Endothelial cell of umbilical vein (primary cell): ENCODE measurements around the gene NUB1. TPM values are rescaled to one million over a fixed set of nuclear protein-coding genes. Genes with fewer than 3 reads are reported as not detected.

ENCODE experiments used
- BruUV-seq: library from RNA; stranded (reverse); fragments of 400-500 nt; replicated peaks from 2 replicates; lab custom pipeline; 2021; lab: Mats Ljungman, UMichigan
- CTCF ChIA-PET: fragments of 300-600, 350-600 bp; sonication (Branson Sonifier 250); formaldehyde crosslinking; loops from one replicate; lab custom pipeline; 2021; ENCODE audit warnings: antibody characterized with exemption, inconsistent platforms; lab: Charles Lee
- POLR2A ChIA-PET: fragments of 300-600, 350-600 bp; sonication (Branson Sonifier 250); formaldehyde crosslinking; loops from one replicate; lab custom pipeline; 2021; ENCODE audit warnings: antibody characterized with exemption, inconsistent platforms; lab: Charles Lee
- DNase-seq: peaks from one replicate; pipeline ENCODE4 v3.0.0-alpha.2; 2011; ENCODE audit warnings: low read depth, low spot score
- FAIRE-seq: peaks from 2 replicates; lab custom pipeline; 2011; peaks lifted over from hg19 to GRCh38; lab: Jason Lieb, UNC
- H2AFZ ChIP-seq: 2 replicates; pipeline ENCODE4 v1.6.0; 2012; ENCODE audit warnings: low read depth, low read length, control low read depth, inconsistent platforms
- H3K27ac ChIP-seq: 2 replicates; pipeline ENCODE4 v1.5.1; 2011; ENCODE audit warnings: low read depth, mild to moderate bottlenecking, control low read depth, low read length, moderate library complexity; ENCODE audit not compliant: insufficient read depth
- H3K27me3 ChIP-seq, 2 experiments: 2 replicates each; pipeline versions ENCODE4 v1.6.0 to v1.6.1; 2011; ENCODE audit warnings: low read length in 2 of 2, mixed read lengths in 1 of 2; ENCODE audit not compliant: control insufficient read depth in 2 of 2, insufficient read depth in 2 of 2
- H3K36me3 ChIP-seq, 2 experiments: 2 replicates in 1 of 2; 3 replicates in 1 of 2; pipeline ENCODE4 v1.5.1; 2011; ENCODE audit warnings: low read length in 2 of 2, mild to moderate bottlenecking in 1 of 2, moderate library complexity in 1 of 2; ENCODE audit not compliant: control insufficient read depth in 2 of 2, insufficient read depth in 2 of 2; ENCODE audit errors: extremely low read depth in 1 of 2
- H3K4me1 ChIP-seq: 3 replicates; pipeline ENCODE4 v1.5.1; 2011; ENCODE audit warnings: mild to moderate bottlenecking, low read length; ENCODE audit not compliant: control insufficient read depth, insufficient read depth; ENCODE audit errors: extremely low read depth
- H3K4me2 ChIP-seq: 2 replicates; pipeline ENCODE4 v1.6.1; 2011; ENCODE audit warnings: low read length, control low read depth, mixed read lengths; ENCODE audit not compliant: insufficient read depth
- H3K4me3 ChIP-seq, 3 experiments: fragments of 200-600 bp in 1 of 3; sonication (generic), shearing (Covaris generic) in 1 of 3; replicated peaks in 1 of 3; 2 replicates each; pipeline ENCODE4 v1.5.1; 2011 to 2016; ENCODE audit warnings: control low read depth in 3 of 3, low read length in 3 of 3, mild to moderate bottlenecking in 2 of 3, inconsistent platforms in 1 of 3, low read depth in 1 of 3, moderate library complexity in 1 of 3; ENCODE audit not compliant: insufficient read depth in 1 of 3
- H3K79me2 ChIP-seq: 2 replicates; pipeline ENCODE4 v1.6.0; 2012; ENCODE audit warnings: low read length, inconsistent platforms; ENCODE audit not compliant: control insufficient read depth, insufficient read depth
- H3K9ac ChIP-seq: replicated peaks from 2 replicates; pipeline ENCODE3; 2011; ENCODE audit warnings: low read length, control low read depth; ENCODE audit not compliant: insufficient read depth; ENCODE audit errors: extremely low read depth
- H3K9me1 ChIP-seq: replicated peaks from 3 replicates; pipeline ENCODE4 v1.6.0; 2011; ENCODE audit warnings: mild to moderate bottlenecking, low read length; ENCODE audit not compliant: control insufficient read depth, insufficient read depth; ENCODE audit errors: extremely low read depth
- H3K9me3 ChIP-seq: replicated peaks from 2 replicates; pipeline ENCODE4 v1.5.1; 2012; ENCODE audit warnings: low read length, inconsistent platforms; ENCODE audit not compliant: control insufficient read depth, insufficient read depth
- H4K20me1 ChIP-seq: replicated peaks from 2 replicates; pipeline ENCODE3; 2011; ENCODE audit warnings: mild to moderate bottlenecking, low read length; ENCODE audit not compliant: control insufficient read depth, insufficient read depth; ENCODE audit errors: extremely low read depth
- EZH2 ChIP-seq: IDR thresholded peaks from 2 replicates; pipeline ENCODE4 v1.6.1; 2012; ENCODE audit warnings: borderline replicate concordance, low read depth, mild to moderate bottlenecking, moderate library complexity, low read length, inconsistent platforms; ENCODE audit not compliant: severe bottlenecking
- FOS ChIP-seq: IDR thresholded peaks from 2 replicates; pipeline ENCODE4 v1.6.1; 2011; ENCODE audit warnings: mild to moderate bottlenecking, low read length, moderate library complexity, borderline replicate concordance; ENCODE audit not compliant: insufficient read depth
- GATA2 ChIP-seq: IDR thresholded peaks from 2 replicates; pipeline ENCODE4 v1.7.0; 2011; ENCODE audit warnings: low read depth, mild to moderate bottlenecking, moderate library complexity, mixed read lengths, low read length; ENCODE audit not compliant: insufficient read length, insufficient read depth
- JUN ChIP-seq: IDR thresholded peaks from 2 replicates; pipeline ENCODE4 v1.6.1; 2011; ENCODE audit warnings: borderline replicate concordance, low read depth; ENCODE audit not compliant: insufficient read length, insufficient read depth
- MYC ChIP-seq: IDR thresholded peaks from one replicate; pipeline ENCODE4 v1.6.1; 2011; ENCODE audit warnings: mild to moderate bottlenecking, low read depth, low read length
- POLR2A ChIP-seq: IDR thresholded peaks from 2 replicates; pipeline ENCODE4 v1.6.1; 2012; ENCODE audit warnings: low read depth, mild to moderate bottlenecking, control low read depth, low read length
- POLR2AphosphoS5 ChIP-seq: IDR thresholded peaks from 2 replicates; pipeline ENCODE4 v1.6.1; 2012; ENCODE audit warnings: low read depth, mild to moderate bottlenecking, control low read depth, low read length, moderate library complexity; ENCODE audit not compliant: insufficient read depth
- dilution Hi-C: fragments of 300-500 bp; cut with MboI; formaldehyde crosslinking; loops from one replicate; pipeline ENCODE4 v1.15.0; 2019; ENCODE audit warnings: low sequenced_read_pairs; ENCODE audit not compliant: extremely low pct_ligation_motif_present
- intact Hi-C: fragments of 100-400 bp; cut with micrococcal nuclease; formaldehyde crosslinking; loops from one replicate; pipeline ENCODE4 v1.10.0; 2022
- polyA plus RNA-seq, 4 experiments: library from polyadenylated mRNA; depleted of rRNA in 3 of 4; stranded (reverse) in 3 of 4; unstranded in 1 of 4; fragments of >200 nt; gene quantifications; 2 replicates each; pipeline versions ENCODE4 v1.2.1 to v1.2.3, GENCODE V29; 2011 to 2012; ENCODE audit warnings: missing spikeins in 1 of 4
- total RNA-seq: library from RNA; stranded (reverse); gene quantifications from 2 replicates; pipeline ENCODE4 v1.2.3, GENCODE V29; 2021
- TF ChIP-seq, protein P1 (sequence below): IDR thresholded peaks from 2 replicates; pipeline ENCODE4 v1.6.1; 2011; ENCODE audit not compliant: insufficient read depth, insufficient read length
- TF ChIP-seq, protein P2 (sequence below), 2 donors: IDR thresholded peaks; 1 replicate in 1 of 2; 2 replicates in 1 of 2; pipeline ENCODE4 v1.5.1; 2011; ENCODE audit warnings: low read length in 2 of 2, mild to moderate bottlenecking in 2 of 2, moderate library complexity in 2 of 2, control low read depth in 1 of 2, inconsistent platforms in 1 of 2, low read depth in 1 of 2; ENCODE audit not compliant: insufficient read depth in 1 of 2; ENCODE audit errors: extremely low read depth in 1 of 2

The NUB1 gene
- total and polyA plus RNA-seq, 2 donors (not counting 3 experiments of a cell fraction or from before 2014, with no cell fraction given) = 28.0 to 46.2 TPM

DNA sequence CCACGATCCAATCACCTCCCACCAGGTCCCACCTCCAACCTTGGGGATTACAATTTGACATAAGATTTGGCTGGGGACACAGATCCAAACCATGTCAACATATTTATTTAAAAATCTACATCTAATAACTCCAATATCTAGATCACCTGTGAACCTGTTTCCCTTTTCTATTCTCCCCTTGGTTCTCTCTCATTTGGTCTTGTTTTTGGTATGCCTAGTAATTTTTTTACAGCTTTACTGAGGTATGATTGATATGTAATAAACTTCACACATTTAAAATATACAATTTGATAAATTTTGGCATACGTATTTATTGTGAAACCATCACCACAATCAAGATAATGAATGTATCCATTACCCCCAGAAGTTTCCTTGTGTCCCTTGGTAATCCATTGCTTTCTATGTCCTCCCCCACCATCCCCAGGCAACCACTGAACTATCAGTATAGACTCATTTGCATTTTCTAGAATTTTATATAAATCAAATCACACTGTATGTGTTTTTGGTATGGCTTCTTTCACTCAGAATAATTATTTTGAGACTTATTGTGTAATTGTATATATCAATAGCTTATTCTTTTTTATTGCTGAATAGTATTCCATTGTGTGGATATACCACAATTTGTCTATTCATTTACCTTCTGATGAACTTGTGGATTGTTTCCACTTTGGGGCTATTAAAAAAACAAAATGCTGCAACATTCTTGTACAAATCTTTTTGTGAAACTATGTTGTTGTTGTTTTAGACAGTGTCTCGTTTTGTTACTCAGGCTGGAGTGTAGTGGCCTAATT lies 45.2 kb upstream of the NUB1 start:
- no peak for FAIRE-seq
- POLR2A ChIA-PET = no interaction called here

More for the DNA sequence above, 45.2 kb upstream of the NUB1 start:
- Histone ChIP-seq H3K9me3 (no peaks in the 10 kb centered on the region), H3K9ac (no peak overlapping the region), H3K27ac (no peak overlapping the region), H3K4me2 (no peak overlapping the region), H2AFZ (no peak overlapping the region), H4K20me1 (no peaks in the 10 kb centered on the region), H3K9me1 (no peaks in the 10 kb centered on the region), H3K36me3 (no peaks in the 10 kb centered on the region), H3K4me3 (no peak overlapping the region), H3K79me2 (no peaks in the 10 kb centered on the region), H3K27me3 (peaks cover 7 to 16% of the 10 kb centered on the region in 2 experiments), H3K4me1 (no peaks in the 10 kb centered on the region)
- TF ChIP-seq POLR2AphosphoS5 (no peak), FOS (no peak), GATA2 (no peak), JUN (no peak), MYC (no peak), EZH2 (no peak), POLR2A (no peak)
- TF ChIP-seq, protein P1, sequence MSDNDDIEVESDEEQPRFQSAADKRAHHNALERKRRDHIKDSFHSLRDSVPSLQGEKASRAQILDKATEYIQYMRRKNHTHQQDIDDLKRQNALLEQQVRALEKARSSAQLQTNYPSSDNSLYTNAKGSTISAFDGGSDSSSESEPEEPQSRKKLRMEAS = no peak
- TF ChIP-seq, protein P2, sequence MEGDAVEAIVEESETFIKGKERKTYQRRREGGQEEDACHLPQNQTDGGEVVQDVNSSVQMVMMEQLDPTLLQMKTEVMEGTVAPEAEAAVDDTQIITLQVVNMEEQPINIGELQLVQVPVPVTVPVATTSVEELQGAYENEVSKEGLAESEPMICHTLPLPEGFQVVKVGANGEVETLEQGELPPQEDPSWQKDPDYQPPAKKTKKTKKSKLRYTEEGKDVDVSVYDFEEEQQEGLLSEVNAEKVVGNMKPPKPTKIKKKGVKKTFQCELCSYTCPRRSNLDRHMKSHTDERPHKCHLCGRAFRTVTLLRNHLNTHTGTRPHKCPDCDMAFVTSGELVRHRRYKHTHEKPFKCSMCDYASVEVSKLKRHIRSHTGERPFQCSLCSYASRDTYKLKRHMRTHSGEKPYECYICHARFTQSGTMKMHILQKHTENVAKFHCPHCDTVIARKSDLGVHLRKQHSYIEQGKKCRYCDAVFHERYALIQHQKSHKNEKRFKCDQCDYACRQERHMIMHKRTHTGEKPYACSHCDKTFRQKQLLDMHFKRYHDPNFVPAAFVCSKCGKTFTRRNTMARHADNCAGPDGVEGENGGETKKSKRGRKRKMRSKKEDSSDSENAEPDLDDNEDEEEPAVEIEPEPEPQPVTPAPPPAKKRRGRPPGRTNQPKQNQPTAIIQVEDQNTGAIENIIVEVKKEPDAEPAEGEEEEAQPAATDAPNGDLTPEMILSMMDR (IDR thresholded peaks at IDR 0.05; ENCODE audit: extremely low read depth in 1 of 2, insufficient read depth in 1 of 2, low read depth in 1 of 2, low read length in 2 of 2) = no peak
- dilution Hi-C loops = no loop called here
- BruUV-seq = no TSS peak
- CTCF ChIA-PET = interaction anchor here (1.1 to 1.4 kb wide), 4 partner anchors 11 to 398 kb away, joined by 3 read pairs; no protein-coding TSS in a partner anchor
- DNase-seq = no peak
- intact Hi-C loops = no loop called here
